HCT116 (cell line): ENCODE data around the gene LRP1B. TPM values are rescaled to one million over a fixed set of nuclear protein-coding genes. Genes with fewer than 3 reads are reported as not detected.

Source experiments
- ATAC-seq: fragments of 200-7000 bp; cut with Tn5 transposase; 2 replicates; pipeline ENCODE4 v1.9.1; 2020; ENCODE audit warnings: mild to moderate bottlenecking, moderate library complexity
- BruUV-seq: library from RNA; stranded (reverse); fragments of 400-500 nt; replicated peaks from 2 replicates; lab custom pipeline; 2021; lab: Mats Ljungman, UMichigan
- CTCF ChIA-PET: fragments of 300-600 bp; sonication (Branson Sonifier 250); formaldehyde crosslinking; loops from one replicate; lab custom pipeline; 2021; ENCODE audit warnings: antibody characterized with exemption; lab: Charles Lee
- POLR2A ChIA-PET: fragments of 300-600, 350-600 bp; sonication (Branson Sonifier 250); formaldehyde crosslinking; loops from one replicate; lab custom pipeline; 2021; ENCODE audit warnings: antibody characterized with exemption; lab: Charles Lee
- RAD21 ChIA-PET, 2 experiments: fragments of 300-600 bp; sonication (Branson Sonifier 250); formaldehyde crosslinking; loops; one replicate each; lab custom pipeline; 2023; ENCODE audit warnings: low total read pairs in 2 of 2; ENCODE audit not compliant: uncharacterized antibody in 2 of 2, unreplicated experiment in 2 of 2, low non-redundant PET in 1 of 2; lab: Charles Lee
- DNase-seq: peaks from one replicate; pipeline ENCODE4 v3.0.0-alpha.2; 2010; ENCODE audit warnings: low read depth, low spot score
- H2AFZ ChIP-seq: fragments of 200-600 bp; shearing (Covaris generic), sonication (generic); 2 replicates; pipeline ENCODE4 v1.6.1; 2017; ENCODE audit warnings: low read depth, mixed run types, mixed read lengths, antibody characterized with exemption, low read length; ENCODE audit not compliant: poor library complexity, severe bottlenecking
- H3K27ac ChIP-seq: 2 replicates; pipeline ENCODE4 v1.5.1; 2012; ENCODE audit warnings: low read depth, low read length
- H3K27me3 ChIP-seq: fragments of 200-600 bp; sonication (generic); 2 replicates; pipeline ENCODE4 v1.6.1; 2016; ENCODE audit warnings: mixed run types, low read length, mixed read lengths; ENCODE audit not compliant: insufficient read depth
- H3K36me3 ChIP-seq, 2 experiments: fragments of 200-500 bp in 1 of 2; fragments of 200-600 bp in 1 of 2; sonication (Bioruptor generic) in 1 of 2; sonication (generic) in 1 of 2; 2 replicates each; pipeline versions ENCODE4 v1.5.1 to v1.6.1; 2014 to 2016; ENCODE audit warnings: low read length in 2 of 2, inconsistent platforms in 1 of 2, mixed read lengths in 1 of 2, mixed run types in 1 of 2; ENCODE audit not compliant: insufficient read depth in 2 of 2, control insufficient read depth in 1 of 2
- H3K4me1 ChIP-seq, 2 experiments: fragments of 200-600 bp in 1 of 2; sonication (generic) in 1 of 2; 2 replicates each; pipeline versions ENCODE4 v1.5.1 to v1.6.1; 2012 to 2017; ENCODE audit warnings: low read length in 2 of 2, inconsistent platforms in 1 of 2, mild to moderate bottlenecking in 1 of 2, mixed read lengths in 1 of 2, mixed run types in 1 of 2, moderate library complexity in 1 of 2; ENCODE audit not compliant: insufficient read depth in 2 of 2, control insufficient read depth in 1 of 2
- H3K4me2 ChIP-seq: fragments of 200-600 bp; sonication (generic); 2 replicates; pipeline ENCODE4 v1.6.1; 2017; ENCODE audit warnings: mixed run types, low read length, mixed read lengths
- H3K4me3 ChIP-seq, 2 experiments: fragments of 200-600 bp in 1 of 2; sonication (generic) in 1 of 2; replicated peaks in 1 of 2; 2 replicates each; pipeline ENCODE4 v1.5.1; 2011 to 2016; ENCODE audit warnings: low read length in 2 of 2, control low read depth in 1 of 2, low read depth in 1 of 2, mild to moderate bottlenecking in 1 of 2, mixed read lengths in 1 of 2, mixed run types in 1 of 2
- H3K79me2 ChIP-seq: fragments of 200-600 bp; sonication (generic); 2 replicates; pipeline ENCODE4 v1.6.1; 2017; ENCODE audit warnings: mild to moderate bottlenecking, mixed run types, low read length, moderate library complexity, mixed read lengths; ENCODE audit not compliant: insufficient read depth
- H3K9ac ChIP-seq: fragments of 200-600 bp; sonication (generic); 2 replicates; pipeline ENCODE4 v1.6.1; 2016; ENCODE audit warnings: low read length, mixed read lengths
- H3K9me2 ChIP-seq: fragments of 200-600 bp; sonication (generic), shearing (Covaris generic); 2 replicates; pipeline ENCODE4 v1.6.1; 2017; ENCODE audit warnings: mixed run types, mild to moderate bottlenecking, moderate library complexity; ENCODE audit not compliant: insufficient read depth
- H3K9me3 ChIP-seq, 2 experiments: fragments of 200-500 bp in 1 of 2; fragments of 200-600 bp in 1 of 2; sonication (Bioruptor generic) in 1 of 2; sonication (generic) in 1 of 2; 2 replicates each; pipeline ENCODE4 v1.6.1; 2014 to 2017; ENCODE audit warnings: low read length in 2 of 2, mixed read lengths in 2 of 2, inconsistent platforms in 1 of 2, low read depth in 1 of 2, mild to moderate bottlenecking in 1 of 2, mixed run types in 1 of 2, moderate library complexity in 1 of 2; ENCODE audit not compliant: control insufficient read depth in 1 of 2, insufficient read depth in 1 of 2
- H4K20me1 ChIP-seq: fragments of 200-600 bp; sonication (generic), shearing (Covaris generic); 2 replicates; pipeline ENCODE4 v1.6.1; 2017; ENCODE audit warnings: mixed run types, mild to moderate bottlenecking, moderate library complexity; ENCODE audit not compliant: insufficient read depth
- EGR1 ChIP-seq: IDR thresholded peaks from 2 replicates; pipeline ENCODE4 v1.6.1; 2012; ENCODE audit warnings: low read depth
- ELF1 ChIP-seq: IDR thresholded peaks from 2 replicates; pipeline ENCODE4 v1.6.1; 2012; ENCODE audit warnings: low read depth, borderline replicate concordance
- JUND ChIP-seq: IDR thresholded peaks from 2 replicates; pipeline ENCODE4 v1.6.1; 2012
- MAX ChIP-seq: IDR thresholded peaks from 2 replicates; pipeline ENCODE4 v1.6.1; 2012
- POLR2AphosphoS5 ChIP-seq: IDR thresholded peaks from 2 replicates; pipeline ENCODE4 v1.6.1; 2011; ENCODE audit warnings: mild to moderate bottlenecking, low read depth, low read length, moderate library complexity
- RAD21 ChIP-seq: IDR thresholded peaks from 2 replicates; pipeline ENCODE4 v1.6.1; 2012; ENCODE audit warnings: low read depth, mild to moderate bottlenecking
- REST ChIP-seq: IDR thresholded peaks from 2 replicates; pipeline ENCODE4 v1.6.1; 2012; ENCODE audit warnings: low read depth
- SIN3A ChIP-seq: IDR thresholded peaks from 2 replicates; pipeline ENCODE4 v1.6.1; 2012; ENCODE audit warnings: low read depth
- YY1 ChIP-seq: IDR thresholded peaks from 2 replicates; pipeline ENCODE4 v1.6.1; 2011; ENCODE audit warnings: low read length, low read depth, moderate library complexity, mild to moderate bottlenecking; ENCODE audit not compliant: insufficient replicate concordance; ENCODE audit errors: extremely low read depth
- ZFX ChIP-seq: fragments of 450-650 bp; IDR thresholded peaks from 2 replicates; pipeline ENCODE4 v1.6.1; 2017
- intact Hi-C: fragments of 100-400 bp; cut with micrococcal nuclease; formaldehyde crosslinking; loops from 2 replicates; pipeline ENCODE4 v1.10.0; 2022
- total RNA-seq: library from RNA; stranded (reverse); gene quantifications from one replicate; pipeline ENCODE4 v1.2.1, GENCODE V29; 2021; ENCODE audit not compliant: unreplicated experiment

The LRP1B gene
- total RNA-seq, 1 experiment from 2014 or later, result 0.34 TPM

DNA sequence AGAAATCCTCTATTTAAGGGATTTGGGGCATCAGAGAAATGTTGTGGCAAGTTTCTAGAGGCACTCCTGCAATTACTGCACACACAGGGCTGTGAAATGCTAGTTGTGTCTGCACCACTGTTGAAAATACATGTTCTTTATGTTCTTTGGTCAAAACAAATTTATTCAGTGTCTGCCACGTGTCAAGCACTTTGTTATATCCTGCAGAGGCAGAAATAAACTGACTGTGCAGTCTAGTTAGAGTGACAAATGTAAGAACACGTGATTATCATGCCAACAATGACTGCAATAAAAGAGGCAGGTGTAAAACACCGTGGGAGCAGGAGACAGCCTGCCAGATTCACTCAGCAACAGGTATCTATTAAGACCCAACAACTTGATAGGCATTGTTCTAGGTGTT, 423.3 kb downstream of the LRP1B start:
- ChIA-PET CTCF (no interaction called here), POLR2A (no interaction called here), RAD21 (no interaction called here)
- Histone ChIP-seq H3K36me3 (no peaks in the 10 kb centered on the region), H3K4me2 (no peak overlapping the region), H3K4me1 (no peaks in the 10 kb centered on the region), H3K4me3 (no peak overlapping the region), H3K9me2 (no peaks in the 10 kb centered on the region), H3K9me3 (no peaks in the 10 kb centered on the region), H3K79me2 (no peaks in the 10 kb centered on the region), H3K9ac (no peak overlapping the region), H4K20me1 (no peaks in the 10 kb centered on the region), H2AFZ (no peak overlapping the region), H3K27ac (no peak overlapping the region), H3K27me3 (no peaks in the 10 kb centered on the region)
- DNase-seq (no peak), ATAC-seq (no peak)
- intact Hi-C loops, result no loop called here
- TF ChIP-seq YY1, result no peak
- no peak for TF ChIP-seq REST
- no peak for TF ChIP-seq ELF1
- no peak for TF ChIP-seq RAD21
- no TSS peak for BruUV-seq

- H3K79me2 ChIP-seq, result no peaks in the 10 kb centered on the region
- ChIA-PET RAD21 (no interaction called here), POLR2A (no interaction called here), CTCF (no interaction called here)
- no peak overlapping the region for H3K4me2 ChIP-seq
- DNase-seq (no peak), ATAC-seq (no peak)
- H3K36me3 ChIP-seq, result no peaks in the 10 kb centered on the region
- TF ChIP-seq SIN3A, result no peak
- TF ChIP-seq MAX, result no peak
- no peak for TF ChIP-seq JUND
- TF ChIP-seq RAD21, result no peak
- no peak for TF ChIP-seq POLR2AphosphoS5
- no peak for TF ChIP-seq ZFX
- TF ChIP-seq EGR1, result no peak
- no peaks in the 10 kb centered on the region for H3K27me3 ChIP-seq
- no peaks in the 10 kb centered on the region for H3K4me1 ChIP-seq
- no peaks in the 10 kb centered on the region for H4K20me1 ChIP-seq
- no peaks in the 10 kb centered on the region for H3K9me3 ChIP-seq
- no peak overlapping the region for H3K4me3 ChIP-seq
- H3K9ac ChIP-seq, result no peak overlapping the region
- intact Hi-C loops, result no loop called here
- no peak overlapping the region for H3K27ac ChIP-seq
- H2AFZ ChIP-seq, result no peak overlapping the region
- no peaks in the 10 kb centered on the region for H3K9me2 ChIP-seq
- BruUV-seq, result no TSS peak
Measured at GRCh38 chr2:141704541-141704940, 426.3 kb downstream of the LRP1B start.
